Retinal pigment epithelial cell (primary cell): ENCODE results near the gene LAMA5.

ENCODE experiments used
- DNase-seq: peaks from one replicate; pipeline ENCODE4 v3.0.0-alpha.2; 2010; ENCODE audit warnings: low read depth
- H3K4me3 ChIP-seq: 2 replicates; pipeline ENCODE4 v1.5.1; 2011; ENCODE audit warnings: mild to moderate bottlenecking, low read length, control low read depth, moderate library complexity
- TF ChIP-seq, protein P1 (sequence below): conservative IDR thresholded peaks from 2 replicates; pipeline ENCODE4 v1.5.1; 2011; ENCODE audit warnings: low read depth, low read length, control low read depth, inconsistent platforms

The LAMA5 gene

DNA sequence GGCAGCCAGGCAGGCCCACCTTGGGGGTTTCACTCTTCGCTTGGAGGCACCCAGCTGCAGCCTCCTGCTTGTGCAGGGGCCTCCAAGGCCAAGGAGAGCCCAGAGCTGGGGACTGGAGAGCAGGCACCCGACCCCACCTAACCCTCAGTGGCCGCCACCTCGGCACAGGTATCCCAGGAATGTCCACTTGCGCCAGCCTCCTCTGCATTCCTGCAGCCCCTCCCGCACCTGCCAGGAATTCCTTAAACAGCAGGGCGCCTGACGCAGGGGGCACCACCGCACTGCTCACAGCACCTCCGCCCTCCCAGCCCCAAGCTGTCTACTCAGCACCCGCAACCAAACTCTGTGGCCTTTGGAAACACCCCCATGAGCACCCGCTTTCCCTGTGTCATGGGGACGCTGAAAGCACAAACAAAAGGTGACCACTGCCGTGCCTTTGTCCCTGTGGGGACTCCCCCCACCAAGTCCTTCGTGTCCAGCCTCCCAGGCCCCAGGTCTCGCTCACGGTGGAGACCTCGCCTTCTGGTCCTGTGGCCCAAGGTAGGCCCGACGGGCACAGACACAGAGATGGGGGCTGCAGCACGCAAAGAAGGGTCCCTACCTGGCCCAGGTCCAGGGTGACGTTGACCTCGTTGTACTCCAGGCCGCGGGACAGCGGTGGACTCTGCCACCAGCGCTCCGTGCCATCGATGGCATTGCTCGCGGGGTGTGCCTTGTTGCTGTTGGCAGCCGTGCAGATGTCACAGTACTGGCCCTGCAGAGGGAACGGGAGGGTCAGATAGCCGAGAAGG lies 5.1 kb downstream of the LAMA5 start:
- no peak for DNase-seq
- H3K4me3 ChIP-seq, result no peak overlapping the region
- TF ChIP-seq, protein P1, sequence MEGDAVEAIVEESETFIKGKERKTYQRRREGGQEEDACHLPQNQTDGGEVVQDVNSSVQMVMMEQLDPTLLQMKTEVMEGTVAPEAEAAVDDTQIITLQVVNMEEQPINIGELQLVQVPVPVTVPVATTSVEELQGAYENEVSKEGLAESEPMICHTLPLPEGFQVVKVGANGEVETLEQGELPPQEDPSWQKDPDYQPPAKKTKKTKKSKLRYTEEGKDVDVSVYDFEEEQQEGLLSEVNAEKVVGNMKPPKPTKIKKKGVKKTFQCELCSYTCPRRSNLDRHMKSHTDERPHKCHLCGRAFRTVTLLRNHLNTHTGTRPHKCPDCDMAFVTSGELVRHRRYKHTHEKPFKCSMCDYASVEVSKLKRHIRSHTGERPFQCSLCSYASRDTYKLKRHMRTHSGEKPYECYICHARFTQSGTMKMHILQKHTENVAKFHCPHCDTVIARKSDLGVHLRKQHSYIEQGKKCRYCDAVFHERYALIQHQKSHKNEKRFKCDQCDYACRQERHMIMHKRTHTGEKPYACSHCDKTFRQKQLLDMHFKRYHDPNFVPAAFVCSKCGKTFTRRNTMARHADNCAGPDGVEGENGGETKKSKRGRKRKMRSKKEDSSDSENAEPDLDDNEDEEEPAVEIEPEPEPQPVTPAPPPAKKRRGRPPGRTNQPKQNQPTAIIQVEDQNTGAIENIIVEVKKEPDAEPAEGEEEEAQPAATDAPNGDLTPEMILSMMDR, result no peak

DNA sequence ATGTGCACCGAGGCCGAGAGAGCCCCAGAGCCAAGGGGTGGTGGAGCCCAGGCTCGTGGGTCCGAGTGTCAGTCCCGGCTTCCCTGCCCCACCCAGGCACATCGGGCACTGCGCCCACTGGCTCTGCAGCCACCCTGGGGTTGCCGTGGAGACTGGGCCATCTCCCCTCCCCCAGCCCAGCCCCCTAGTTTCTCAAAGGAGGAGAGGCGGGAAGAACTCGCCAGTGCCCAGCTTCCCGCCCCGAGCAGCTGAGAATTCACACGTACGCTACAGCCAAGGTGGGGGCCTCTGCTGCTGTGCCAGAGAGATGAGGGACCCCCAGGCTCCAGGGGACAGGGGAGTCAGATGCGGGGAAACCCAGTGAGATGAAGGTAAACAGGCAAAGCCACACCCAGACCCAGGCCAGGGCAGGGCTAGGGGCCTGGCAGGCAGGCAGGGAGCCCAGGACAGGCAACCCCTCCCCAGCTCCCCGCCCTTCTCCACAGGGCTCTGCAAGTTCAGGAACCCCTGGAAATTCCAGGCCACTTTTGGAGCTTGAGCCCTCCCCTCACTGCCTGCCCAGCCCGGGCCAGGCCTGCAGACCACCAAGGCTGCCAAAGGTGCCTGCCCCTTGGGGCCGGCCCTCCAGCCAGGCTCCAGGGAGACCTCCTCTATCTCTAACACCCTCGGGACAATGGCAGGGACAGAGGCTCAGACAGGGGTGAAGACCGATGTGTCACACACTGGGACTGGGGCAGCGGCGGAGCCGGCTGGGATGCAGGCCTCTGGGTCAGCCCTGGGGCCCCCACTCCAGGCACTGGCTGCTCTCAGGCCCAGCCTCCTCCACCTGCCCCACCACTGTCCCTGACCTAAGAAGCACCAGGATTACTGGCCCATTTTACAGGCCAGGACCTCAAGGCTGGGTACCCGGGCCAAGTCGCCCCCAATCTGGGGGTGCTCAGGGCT lies 6.0 kb downstream of the LAMA5 start:
- TF ChIP-seq, protein P1, result no peak
- DNase-seq, result no peak
- no peak overlapping the region for H3K4me3 ChIP-seq

DNA sequence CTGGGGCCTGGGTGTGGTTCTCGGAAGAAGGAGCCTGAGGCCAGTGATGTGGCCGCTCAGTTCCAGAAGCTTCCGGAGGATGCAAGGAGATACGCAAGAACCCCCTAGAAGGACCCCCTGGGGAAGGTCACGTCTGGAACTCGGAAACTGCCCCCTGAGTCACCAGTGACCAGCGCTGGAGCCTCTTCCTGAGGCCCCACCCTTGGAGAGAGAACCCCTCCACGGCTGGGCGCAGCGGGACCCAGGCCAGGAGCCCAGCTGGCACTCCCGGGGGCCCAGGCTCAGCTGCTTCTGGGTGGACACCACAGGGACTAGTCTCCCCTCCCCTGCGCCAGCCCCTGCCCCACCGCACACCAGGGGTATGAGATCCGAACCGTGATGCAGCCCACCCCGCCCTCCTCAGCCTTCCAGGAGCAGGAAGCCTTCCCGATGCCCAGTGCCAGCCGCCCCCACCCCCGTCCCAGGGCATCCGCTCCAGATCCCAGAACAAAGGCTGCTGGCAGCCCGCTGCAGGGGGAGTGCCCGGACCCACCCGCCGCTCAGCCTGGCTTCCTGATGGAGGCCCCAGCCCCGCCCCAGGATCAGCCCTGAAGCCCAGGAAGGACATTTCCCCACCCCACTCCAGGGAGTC lies 7.5 kb downstream of the LAMA5 start:
- DNase-seq, result no peak
- no peak overlapping the region for H3K4me3 ChIP-seq
- TF ChIP-seq, protein P1, result no peak

DNA sequence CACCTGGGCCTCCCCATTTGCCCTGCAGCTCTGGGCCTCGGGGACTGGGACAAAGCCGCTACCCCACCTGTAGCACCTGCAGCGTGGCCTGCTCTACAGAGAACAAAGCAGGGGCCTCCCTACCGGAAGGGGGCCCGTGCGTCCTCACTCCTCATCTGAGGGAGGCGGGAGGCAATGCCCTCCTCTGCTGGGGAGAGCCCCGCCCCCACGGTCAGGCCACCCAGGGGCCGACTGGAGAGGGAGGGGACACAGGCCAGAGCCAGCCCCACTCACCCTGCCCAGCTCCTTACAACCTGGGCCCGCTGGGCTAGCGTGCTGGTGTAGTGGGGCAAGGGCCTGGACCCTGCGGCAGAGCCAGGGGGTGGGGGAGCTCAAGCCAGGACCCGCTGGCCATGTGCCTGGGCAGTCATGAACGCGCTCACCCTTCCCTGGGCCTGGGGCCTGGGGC lies 8.0 kb downstream of the LAMA5 start:
- H3K4me3 ChIP-seq, result no peak overlapping the region
- TF ChIP-seq, protein P1, result no peak
- DNase-seq, result no peak

DNA sequence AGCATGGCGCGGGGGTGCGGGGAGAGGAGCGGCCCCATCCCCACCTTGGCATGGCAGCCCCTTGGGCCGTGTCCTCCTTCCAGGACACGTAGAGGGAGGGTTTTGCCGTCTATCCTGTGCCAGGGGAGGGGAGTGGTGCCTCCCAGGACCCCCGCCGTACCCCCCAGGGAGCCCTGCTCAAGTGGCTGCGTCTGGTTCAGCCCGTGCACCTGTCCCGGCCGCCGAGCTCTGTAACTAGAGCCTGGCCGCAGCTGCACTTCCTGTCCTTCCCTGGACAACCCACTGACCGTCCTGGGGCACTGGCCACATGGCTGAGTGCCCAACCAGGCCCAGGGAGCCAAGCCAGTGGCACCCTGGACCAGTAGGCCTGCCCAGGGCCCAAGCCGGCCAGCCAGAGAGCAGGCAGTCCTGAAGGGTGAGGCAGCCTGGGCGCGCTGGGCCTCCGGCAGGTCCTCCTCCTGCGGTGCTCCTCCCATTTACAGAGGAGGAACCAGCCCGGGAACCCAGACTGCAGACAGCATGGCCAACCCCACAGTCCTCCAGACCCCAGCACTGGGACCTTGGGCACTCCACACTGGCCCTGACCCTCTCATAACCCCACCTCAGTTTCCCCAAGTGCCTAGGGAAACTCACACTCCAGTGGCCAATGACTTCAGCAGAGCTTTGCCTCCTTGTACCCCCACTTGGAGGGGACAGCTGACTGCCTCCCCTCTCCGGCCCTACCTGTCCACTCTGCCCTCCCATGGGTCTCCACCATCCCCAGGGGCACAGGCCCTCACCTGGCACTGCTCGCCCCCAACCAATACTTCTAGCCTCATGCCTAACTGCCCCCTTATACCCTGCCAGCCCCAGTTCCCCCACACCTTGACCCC lies 8.7 kb downstream of the LAMA5 start:
- H3K4me3 ChIP-seq, result no peak overlapping the region
- no peak for DNase-seq
- TF ChIP-seq, protein P1, result no peak

DNA sequence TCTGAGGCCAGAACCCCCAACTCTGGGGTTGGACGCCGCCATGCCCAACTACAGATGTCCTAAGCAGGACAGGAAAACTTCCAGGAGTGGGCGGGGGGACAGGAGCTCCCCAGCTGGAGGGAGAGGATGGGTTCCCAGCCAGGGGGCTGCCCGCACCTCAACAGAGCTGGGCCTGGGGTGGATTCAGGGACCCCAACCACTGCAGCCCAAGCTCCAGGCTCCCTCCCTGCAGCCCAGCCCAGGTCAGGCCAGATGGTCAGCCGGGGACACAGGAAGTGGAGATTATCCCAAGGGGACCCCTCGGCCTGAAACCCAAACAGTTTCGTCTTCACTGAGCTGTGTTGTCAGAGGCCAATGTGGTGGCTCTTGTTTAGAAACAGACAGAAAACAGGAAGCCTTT lies 9.4 kb downstream of the LAMA5 start:
- DNase-seq, result no peak
- no peak overlapping the region for H3K4me3 ChIP-seq
- TF ChIP-seq, protein P1, result no peak
